Esophagus (tissue), 2 donors: ENCODE measurements around the gene VSIG8. TPM values are rescaled to one million over a fixed set of nuclear protein-coding genes. Genes with fewer than 3 reads are reported as not detected.

Source experiments
- H3K27ac ChIP-seq, 2 donors: one replicate each; pipeline ENCODE4 v1.5.1; 2013; ENCODE audit warnings: low read depth in 2 of 2, mild to moderate bottlenecking in 2 of 2, inconsistent platforms in 1 of 2, low read length in 1 of 2, moderate library complexity in 1 of 2
- H3K27me3 ChIP-seq, 2 donors: one replicate each; pipeline ENCODE4 v1.6.1; 2013; ENCODE audit warnings: low read length in 2 of 2, control low read depth in 1 of 2, mild to moderate bottlenecking in 1 of 2; ENCODE audit not compliant: insufficient read depth in 2 of 2, control insufficient read depth in 1 of 2
- H3K36me3 ChIP-seq, 2 donors: one replicate each; pipeline ENCODE4 v1.6.1; 2013; ENCODE audit warnings: low read length in 1 of 2; ENCODE audit not compliant: control insufficient read depth in 2 of 2, insufficient read depth in 2 of 2
- H3K4me1 ChIP-seq, 2 donors: one replicate each; pipeline ENCODE4 v1.6.1; 2013; ENCODE audit warnings: low read length in 1 of 2; ENCODE audit not compliant: control insufficient read depth in 2 of 2, insufficient read depth in 2 of 2
- H3K4me3 ChIP-seq, 2 donors: one replicate each; pipeline ENCODE4 v1.5.1; 2013; ENCODE audit warnings: low read length in 2 of 2, mild to moderate bottlenecking in 2 of 2, low read depth in 1 of 2, moderate library complexity in 1 of 2
- H3K9me3 ChIP-seq, 2 donors: one replicate each; pipeline ENCODE4 v1.6.1; 2013; ENCODE audit warnings: mild to moderate bottlenecking in 2 of 2, low read depth in 1 of 2, low read length in 1 of 2, moderate library complexity in 1 of 2; ENCODE audit not compliant: control insufficient read depth in 2 of 2, insufficient read depth in 1 of 2
- WGBS, 2 donors: extraction: QIAGEN DNeasy Blood & Tissue Kit; methylation state at CpG; one replicate each; pipeline ENCODE4 v1.1.7; 2013; 5-methylcytosine and 5-hydroxymethylcytosine counted together
- polyA plus RNA-seq, 2 donors: library from polyadenylated mRNA; stranded (reverse); fragments of 200-250 nt; gene quantifications; one replicate each; pipeline ENCODE4 v1.2.3, GENCODE V29; 2013
- donor health status: healthy with polysubstance abuse.
- donor health status: Bipolar disorder and iron deficiency.

Gene VSIG8
- polyA plus RNA-seq, 2 donors, result 4.2 to 4.4 TPM

DNA sequence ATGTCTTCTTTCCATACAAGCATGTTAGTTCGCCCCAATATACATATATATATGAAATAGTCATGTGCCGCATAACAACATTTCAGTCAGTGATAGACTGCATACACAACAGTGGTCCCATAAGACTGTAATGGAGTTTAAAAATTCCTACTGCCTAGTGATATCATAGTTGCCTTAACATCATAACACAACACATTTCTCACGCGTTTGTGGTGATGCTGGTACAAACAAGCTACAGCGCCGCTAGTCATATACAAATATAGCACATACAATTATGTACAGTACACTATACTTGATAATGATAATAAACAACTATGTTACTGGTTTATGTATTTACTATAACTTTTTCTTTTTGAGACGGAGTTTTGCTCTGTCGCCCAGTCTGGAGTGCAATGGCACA is 46.5 kb downstream of the VSIG8 start:
- Histone ChIP-seq H3K27me3 (peaks cover 0 to 3% of the 10 kb centered on the region in 2 donors), H3K4me1 (no peaks in the 10 kb centered on the region), H3K27ac (no peak overlapping the region), H3K9me3 (no peaks in the 10 kb centered on the region), H3K36me3 (peaks cover 0 to 2% of the 10 kb centered on the region in 2 donors), H3K4me3 (no peak overlapping the region)
- WGBS, 2 donors, result 90 to 95% methylated on average over 8 of the region's 8 CpGs

- no peaks in the 10 kb centered on the region for H3K36me3 ChIP-seq
- H3K9me3 ChIP-seq, result no peaks in the 10 kb centered on the region
- no peak overlapping the region for H3K27ac ChIP-seq
- 40 to 48% methylated on average over 2 of the region's 2 CpGs for WGBS, 2 donors
- no peak overlapping the region for H3K4me3 ChIP-seq
- H3K27me3 ChIP-seq, result no peaks in the 10 kb centered on the region
- H3K4me1 ChIP-seq, result no peaks in the 10 kb centered on the region
Observed at GRCh38 chr1:159804924-159805323, 57.5 kb downstream of the VSIG8 start.

Other genes starting within 250 kb of the VSIG8 start
- gene CRP, start 148.1 kb downstream of the VSIG8 start, polyA plus RNA-seq, result not detected
- gene DUSP23, start 81.7 kb downstream of the VSIG8 start, polyA plus RNA-seq, result 10 to 100 TPM; 70.6 to 92.5 TPM
- gene FCRL6, start 60.3 kb downstream of the VSIG8 start, polyA plus RNA-seq, result under 1 TPM; 0.04 to 0.08 TPM
- gene SLAMF8, start 35.8 kb downstream of the VSIG8 start, polyA plus RNA-seq, result under 1 TPM; 0.33 to 0.81 TPM
- gene CFAP45, start 37.5 kb upstream of the VSIG8 start, polyA plus RNA-seq, result under 1 TPM; 0.44 to 0.61 TPM
- gene TAGLN2, start 62.9 kb upstream of the VSIG8 start, polyA plus RNA-seq, result 100 to 1,000 TPM; 309 to 366 TPM
- gene IGSF9, start 83.0 kb upstream of the VSIG8 start, polyA plus RNA-seq, result 10 to 100 TPM in 1 of 2 donors, 1 to 10 TPM in 1; 7.4 to 16.1 TPM
- under 1 TPM; 0.05 to 0.14 TPM for gene SLAMF9, start 91.6 kb upstream of the VSIG8 start, polyA plus RNA-seq
- 1 to 10 TPM; 2.1 TPM for gene PIGM, start 169.3 kb upstream of the VSIG8 start, polyA plus RNA-seq
- gene KCNJ10, start 207.5 kb upstream of the VSIG8 start, polyA plus RNA-seq, result not detected
- gene KCNJ9, start 218.9 kb upstream of the VSIG8 start, polyA plus RNA-seq, result not detected
- gene IGSF8, start 236.0 kb upstream of the VSIG8 start, polyA plus RNA-seq, result 10 to 100 TPM; 12.6 to 16.1 TPM